H1 (cell line): Measurements from ENCODE around the gene ZNF500.

Experiments
- ASH2L ChIP-seq: fragments of 200-600, 300-600 bp; sonication (generic); IDR thresholded peaks from one replicate; pipeline ENCODE4 v1.7.1; 2017; ENCODE audit warnings: low read length
- EGR1 ChIP-seq: IDR thresholded peaks from 2 replicates; pipeline ENCODE4 v1.6.1; 2011; ENCODE audit warnings: low read depth, low read length, borderline replicate concordance
- EP300 ChIP-seq, 2 experiments: IDR thresholded peaks; 1 replicate in 1 of 2; 2 replicates in 1 of 2; pipeline ENCODE4 v1.6.1; 2011 to 2012; ENCODE audit warnings: low read depth in 2 of 2, low read length in 2 of 2, mild to moderate bottlenecking in 2 of 2, borderline replicate concordance in 1 of 2, inconsistent platforms in 1 of 2, moderate library complexity in 1 of 2
- GABPA ChIP-seq: IDR thresholded peaks from 2 replicates; pipeline ENCODE4 v1.6.1; 2011; ENCODE audit warnings: mild to moderate bottlenecking, low read length, moderate library complexity, borderline replicate concordance; ENCODE audit not compliant: insufficient read depth
- HDAC2 ChIP-seq, 2 experiments: fragments of 300-600 bp in 1 of 2; sonication (generic) in 1 of 2; IDR thresholded peaks; 2 replicates each; pipeline ENCODE4 v1.6.1; 2011 to 2012; ENCODE audit warnings: low read depth in 2 of 2, low read length in 2 of 2, mild to moderate bottlenecking in 2 of 2, moderate library complexity in 2 of 2, borderline replicate concordance in 1 of 2, inconsistent platforms in 1 of 2
- POLR2A ChIP-seq, 2 experiments: IDR thresholded peaks; 1 replicate in 1 of 2; 2 replicates in 1 of 2; pipeline ENCODE4 v1.6.1; 2011; ENCODE audit warnings: low read depth in 2 of 2, low read length in 2 of 2, mild to moderate bottlenecking in 2 of 2; ENCODE audit errors: control extremely low read depth in 1 of 2
- RBBP5 ChIP-seq: IDR thresholded peaks from 2 replicates; pipeline ENCODE4 v1.7.1; 2012; ENCODE audit warnings: low read depth, mild to moderate bottlenecking, inconsistent platforms, low read length, moderate library complexity, borderline replicate concordance
- RNF2 ChIP-seq: fragments of 200-900, 300-1000 bp; sonication (generic); IDR thresholded peaks from 2 replicates; pipeline ENCODE4 v1.7.1; 2016; ENCODE audit warnings: borderline replicate concordance, low read depth, mild to moderate bottlenecking, antibody characterized with exemption, low read length; ENCODE audit not compliant: poor library complexity, severe bottlenecking; ENCODE audit errors: missing control alignments
- SRF ChIP-seq: IDR thresholded peaks from 2 replicates; pipeline ENCODE4 v1.6.1; 2011; ENCODE audit warnings: mild to moderate bottlenecking, low read depth, low read length, moderate library complexity
- SUZ12 ChIP-seq: fragments of 200-600 bp; sonication (generic); IDR thresholded peaks from 2 replicates; pipeline ENCODE4 v1.6.1; 2012; ENCODE audit warnings: mild to moderate bottlenecking, inconsistent platforms, low read length, moderate library complexity, mixed read lengths
- TAF1 ChIP-seq: IDR thresholded peaks from 2 replicates; pipeline ENCODE4 v1.6.1; 2011; ENCODE audit warnings: mild to moderate bottlenecking, low read depth, low read length
- YY1 ChIP-seq: IDR thresholded peaks from 2 replicates; pipeline ENCODE4 v1.6.1; 2011; ENCODE audit warnings: low read depth, mild to moderate bottlenecking, low read length
- TF ChIP-seq, protein P1 (sequence below), 3 experiments: IDR thresholded peaks; 1 replicate in 2 of 3; 2 replicates in 1 of 3; pipeline versions ENCODE4 v1.5.1 to v1.6.1; 2011; ENCODE audit warnings: low read length in 3 of 3, mild to moderate bottlenecking in 3 of 3, inconsistent platforms in 2 of 3, low read depth in 1 of 3, moderate library complexity in 1 of 3; ENCODE audit not compliant: insufficient read depth in 1 of 3; ENCODE audit errors: control extremely low read depth in 1 of 3
- TF ChIP-seq, protein P2 (sequence below): IDR thresholded peaks from 2 replicates; pipeline ENCODE4 v1.6.1; 2012; ENCODE audit warnings: inconsistent platforms

DNA sequence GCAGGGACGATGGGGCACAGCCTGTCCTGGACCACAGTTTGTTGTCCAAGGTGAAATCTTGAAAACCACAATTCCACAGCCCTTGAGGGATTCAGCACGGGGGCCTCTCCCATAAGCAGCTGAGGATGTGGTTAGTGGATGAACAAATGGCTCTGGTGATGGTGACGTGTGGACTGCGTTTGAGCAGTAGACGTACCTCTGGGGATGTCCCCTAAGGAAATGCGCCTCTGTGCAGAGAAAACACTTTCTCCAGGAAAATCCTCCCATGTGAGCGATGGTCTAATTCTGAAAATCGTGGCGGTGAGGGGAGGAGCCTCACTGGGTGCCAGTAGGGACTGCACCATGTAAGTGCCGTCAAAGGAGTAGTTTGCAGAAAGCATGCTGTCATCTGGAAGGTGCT is 23.9 kb upstream of the ZNF500 start:
- no peak for TF ChIP-seq YY1
- no peak for TF ChIP-seq ASH2L
- TF ChIP-seq, protein P1, sequence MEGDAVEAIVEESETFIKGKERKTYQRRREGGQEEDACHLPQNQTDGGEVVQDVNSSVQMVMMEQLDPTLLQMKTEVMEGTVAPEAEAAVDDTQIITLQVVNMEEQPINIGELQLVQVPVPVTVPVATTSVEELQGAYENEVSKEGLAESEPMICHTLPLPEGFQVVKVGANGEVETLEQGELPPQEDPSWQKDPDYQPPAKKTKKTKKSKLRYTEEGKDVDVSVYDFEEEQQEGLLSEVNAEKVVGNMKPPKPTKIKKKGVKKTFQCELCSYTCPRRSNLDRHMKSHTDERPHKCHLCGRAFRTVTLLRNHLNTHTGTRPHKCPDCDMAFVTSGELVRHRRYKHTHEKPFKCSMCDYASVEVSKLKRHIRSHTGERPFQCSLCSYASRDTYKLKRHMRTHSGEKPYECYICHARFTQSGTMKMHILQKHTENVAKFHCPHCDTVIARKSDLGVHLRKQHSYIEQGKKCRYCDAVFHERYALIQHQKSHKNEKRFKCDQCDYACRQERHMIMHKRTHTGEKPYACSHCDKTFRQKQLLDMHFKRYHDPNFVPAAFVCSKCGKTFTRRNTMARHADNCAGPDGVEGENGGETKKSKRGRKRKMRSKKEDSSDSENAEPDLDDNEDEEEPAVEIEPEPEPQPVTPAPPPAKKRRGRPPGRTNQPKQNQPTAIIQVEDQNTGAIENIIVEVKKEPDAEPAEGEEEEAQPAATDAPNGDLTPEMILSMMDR (IDR thresholded peaks at IDR 0.05; ENCODE audit: control extremely low read depth in 1 of 3, insufficient read depth in 1 of 3, low read depth in 1 of 3, low read length in 3 of 3) = no peak
- TF ChIP-seq RNF2 = no peak
- TF ChIP-seq EGR1 = no peak
- TF ChIP-seq HDAC2 (IDR thresholded peaks at IDR 0.05; ENCODE audit: borderline replicate concordance in 1 of 2, low read depth in 2 of 2, low read length in 2 of 2) = no peak
- no peak for TF ChIP-seq POLR2A (IDR thresholded peaks at IDR 0.05; ENCODE audit: control extremely low read depth in 1 of 2, low read depth in 2 of 2, low read length in 2 of 2)
- TF ChIP-seq, protein P2, sequence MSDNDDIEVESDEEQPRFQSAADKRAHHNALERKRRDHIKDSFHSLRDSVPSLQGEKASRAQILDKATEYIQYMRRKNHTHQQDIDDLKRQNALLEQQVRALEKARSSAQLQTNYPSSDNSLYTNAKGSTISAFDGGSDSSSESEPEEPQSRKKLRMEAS = no peak
- TF ChIP-seq SRF = no peak
- no peak for TF ChIP-seq TAF1
- no peak for TF ChIP-seq GABPA
- no peak for TF ChIP-seq EP300 (IDR thresholded peaks at IDR 0.05; ENCODE audit: borderline replicate concordance in 1 of 2, low read depth in 2 of 2, low read length in 2 of 2)
- TF ChIP-seq SUZ12 = no peak
- TF ChIP-seq RBBP5 = no peak
